GM21390 (cell line): ENCODE data around the gene CELF1.

Source experiments
- ATAC-seq: cut with Tn5 transposase; IDR thresholded peaks from one replicate; pipeline ENCODE4 v1.9.1; 2021; ENCODE audit not compliant: unreplicated experiment

The CELF1 gene

GRCh38 chr11:47451436-47451835 is 101.5 kb downstream of the CELF1 start:
- ATAC-seq, result no peak

- no peak for ATAC-seq
Measured at GRCh38 chr11:47449541-47449940, 103.4 kb downstream of the CELF1 start.

GRCh38 chr11:47448566-47449427 is 104.1 kb downstream of the CELF1 start, which contains the start of gene RAPSN:
Gene RAPSN (minus strand): TSS chr11:47449136. CDS start chr11:47448964, 172 bp downstream.
- ATAC-seq, result no peak

GRCh38 chr11:47447906-47448305 is 105.0 kb downstream of the CELF1 start:
- no peak for ATAC-seq

- ATAC-seq, result no peak
Measured at GRCh38 chr11:47446833-47447232, 106.1 kb downstream of the CELF1 start.

- no peak for ATAC-seq
Measured at GRCh38 chr11:47445840-47446239, 107.1 kb downstream of the CELF1 start.

- ATAC-seq, result no peak
Measured at GRCh38 chr11:47443817-47444216, 109.1 kb downstream of the CELF1 start.

- no peak for ATAC-seq
Measured at GRCh38 chr11:47443028-47443700, 109.8 kb downstream of the CELF1 start.

GRCh38 chr11:47442514-47442913 is 110.4 kb downstream of the CELF1 start:
- no peak for ATAC-seq

GRCh38 chr11:47441421-47441820 is 111.5 kb downstream of the CELF1 start:
- no peak for ATAC-seq

- no peak for ATAC-seq
Measured at GRCh38 chr11:47440054-47440476, 112.9 kb downstream of the CELF1 start.

- no peak for ATAC-seq
Measured at GRCh38 chr11:47438721-47439120, 114.2 kb downstream of the CELF1 start.

- no peak for ATAC-seq
Measured at GRCh38 chr11:47437746-47438418, 115.0 kb downstream of the CELF1 start.

- no peak for ATAC-seq
Measured at GRCh38 chr11:47437218-47437745, 115.7 kb downstream of the CELF1 start.

GRCh38 chr11:47436726-47437125 is 116.2 kb downstream of the CELF1 start:
- no peak for ATAC-seq

- no peak for ATAC-seq
Measured at GRCh38 chr11:47435687-47436086, 117.2 kb downstream of the CELF1 start.

- ATAC-seq, result no peak
Measured at GRCh38 chr11:47434011-47434786, 118.7 kb downstream of the CELF1 start.

- ATAC-seq, result no peak
Measured at GRCh38 chr11:47433157-47433556, 119.8 kb downstream of the CELF1 start.

- ATAC-seq, result no peak
Measured at GRCh38 chr11:47431356-47432083, 121.4 kb downstream of the CELF1 start.

GRCh38 chr11:47430524-47430923 is 122.4 kb downstream of the CELF1 start:
- no peak for ATAC-seq
